Panc1 (cell line): ENCODE measurements around the gene ZNF708. TPM values are rescaled to one million over a fixed set of nuclear protein-coding genes. Genes with fewer than 3 reads are reported as not detected.
A peak's percentile ranks its signal among the peaks of the same experiment; 100 is the strongest.

Source experiments
- ATAC-seq: fragments of 200-7000 bp; cut with Tn5 transposase; 2 replicates; pipeline ENCODE4 v1.9.1; 2020; ENCODE audit warnings: mild to moderate bottlenecking, moderate library complexity
- BruUV-seq: library from RNA; stranded (reverse); fragments of 400-500 nt; replicated peaks from 2 replicates; lab custom pipeline; 2021; lab: Mats Ljungman, UMichigan
- CTCF ChIA-PET: fragments of 300-600 bp; sonication (Branson Sonifier 250); formaldehyde crosslinking; loops from one replicate; lab custom pipeline; 2022; ENCODE audit warnings: antibody characterized with exemption; lab: Charles Lee
- POLR2A ChIA-PET: fragments of 300-600 bp; sonication (Branson Sonifier 250); formaldehyde crosslinking; loops from one replicate; lab custom pipeline; 2022; ENCODE audit warnings: antibody characterized with exemption; lab: Charles Lee
- DNase-seq: peaks from one replicate; pipeline ENCODE4 v3.0.0-alpha.2; 2010; ENCODE audit warnings: low read depth, low spot score
- H3K27ac ChIP-seq: 2 replicates; pipeline ENCODE4 v1.5.1; 2011; ENCODE audit warnings: mild to moderate bottlenecking, low read length, inconsistent platforms
- H3K27me3 ChIP-seq: fragments of 200-500 bp; sonication (Bioruptor generic); 2 replicates; pipeline ENCODE4 v1.6.0; 2014; ENCODE audit warnings: low read length, inconsistent platforms; ENCODE audit not compliant: control insufficient read depth, insufficient read depth
- H3K36me3 ChIP-seq: fragments of 200-500 bp; sonication (Bioruptor generic); 2 replicates; pipeline ENCODE4 v1.5.1; 2014; ENCODE audit warnings: inconsistent platforms, mild to moderate bottlenecking, low read length, moderate library complexity; ENCODE audit not compliant: control insufficient read depth, insufficient read depth
- H3K4me1 ChIP-seq: 2 replicates; pipeline ENCODE4 v1.5.1; 2011; ENCODE audit warnings: inconsistent platforms, mild to moderate bottlenecking, low read length, moderate library complexity; ENCODE audit not compliant: control insufficient read depth, insufficient read depth
- H3K4me3 ChIP-seq, 2 experiments: 2 replicates each; pipeline ENCODE4 v1.5.1; 2011 to 2012; ENCODE audit warnings: low read depth in 2 of 2, low read length in 2 of 2, mild to moderate bottlenecking in 2 of 2, inconsistent platforms in 1 of 2, moderate library complexity in 1 of 2
- H3K9me3 ChIP-seq: fragments of 200-500 bp; sonication (Bioruptor generic); 2 replicates; pipeline ENCODE4 v1.5.1; 2014; ENCODE audit warnings: low read depth, mild to moderate bottlenecking, inconsistent platforms, low read length, moderate library complexity; ENCODE audit not compliant: control insufficient read depth, insufficient read depth
- POLR2AphosphoS5 ChIP-seq: IDR thresholded peaks from 2 replicates; pipeline ENCODE4 v1.6.1; 2012; ENCODE audit warnings: mild to moderate bottlenecking, low read depth, low read length, moderate library complexity
- SIN3A ChIP-seq: IDR thresholded peaks from 2 replicates; pipeline ENCODE4 v1.6.1; 2012; ENCODE audit warnings: low read depth, mild to moderate bottlenecking, low read length, moderate library complexity, borderline replicate concordance; ENCODE audit not compliant: insufficient read depth
- TCF7L2 ChIP-seq: IDR thresholded peaks from 2 replicates; pipeline ENCODE4 v1.6.1; 2011; ENCODE audit warnings: mild to moderate bottlenecking, low read depth, low read length, inconsistent platforms
- in situ Hi-C: cut with HindIII; loops from 2 replicates; pipeline ENCODE4 v1.10.0; 2016; ENCODE audit warnings: low sequenced_read_pairs, low pct_unique_long_range_greater_than_20kb
- intact Hi-C: fragments of 100-400 bp; cut with micrococcal nuclease; formaldehyde crosslinking; loops from one replicate; pipeline ENCODE4 v1.10.0; 2022; ENCODE audit not compliant: unreplicated experiment
- total RNA-seq: library from RNA; stranded (reverse); gene quantifications from one replicate; pipeline ENCODE4 v1.2.1, GENCODE V29; 2021; ENCODE audit not compliant: unreplicated experiment
- TF ChIP-seq, protein P1 (sequence below), 2 experiments: IDR thresholded peaks; 2 replicates each; pipeline ENCODE4 v1.6.1; 2011 to 2012; ENCODE audit warnings: low read depth in 2 of 2, control low read depth in 1 of 2, low read length in 1 of 2, mild to moderate bottlenecking in 1 of 2, moderate library complexity in 1 of 2; ENCODE audit not compliant: insufficient read depth in 1 of 2
- TF ChIP-seq, protein P2 (sequence below): fragments of 450-650 bp; IDR thresholded peaks from 2 replicates; pipeline ENCODE4 v1.5.1; 2017; ENCODE audit warnings: mild to moderate bottlenecking

The ZNF708 gene
- total RNA-seq, 1 experiment from 2014 or later: 8.3 TPM

DNA sequence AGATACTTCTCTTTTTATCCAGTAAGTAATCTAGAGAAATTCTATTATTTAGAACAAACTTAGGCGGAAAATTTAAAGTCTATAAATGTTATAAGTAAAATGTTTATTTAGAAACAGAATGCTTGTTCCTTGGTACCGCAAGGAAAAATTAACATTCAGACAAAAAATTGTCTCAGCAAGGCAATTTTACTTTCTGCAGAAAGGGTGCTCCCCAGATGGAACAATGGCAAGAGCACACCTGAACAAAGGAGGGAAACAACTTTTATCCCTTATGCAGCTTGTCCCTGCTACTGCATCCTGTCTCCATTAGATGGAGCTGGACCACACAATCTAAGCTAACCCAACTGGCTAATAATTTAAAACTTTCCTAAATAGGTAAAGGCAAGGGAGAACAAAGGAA, 6.5 kb upstream of the ZNF708 start:
- BruUV-seq: no TSS peak

DNA sequence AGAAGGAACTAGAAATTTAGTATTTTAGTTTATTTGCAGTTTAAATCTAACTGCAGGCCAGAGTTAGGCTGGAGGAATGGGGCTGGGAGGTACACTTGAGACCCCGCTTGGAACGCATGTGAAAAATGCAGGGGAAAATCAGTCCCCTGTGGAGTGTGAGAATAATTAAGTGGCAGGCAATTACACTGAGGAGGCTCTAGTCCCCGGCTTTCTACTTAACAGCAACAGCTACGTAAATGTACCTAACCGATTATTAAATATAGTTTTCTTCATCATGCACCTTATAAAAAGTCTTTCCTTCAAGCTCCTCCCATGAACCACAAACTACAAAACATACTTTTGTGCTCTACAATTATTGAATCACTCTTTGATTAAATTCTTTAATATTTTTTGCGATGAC, 804 bp downstream of the ZNF708 start:
- ATAC-seq (no peak), DNase-seq (no peak)
- TF ChIP-seq, protein P1, sequence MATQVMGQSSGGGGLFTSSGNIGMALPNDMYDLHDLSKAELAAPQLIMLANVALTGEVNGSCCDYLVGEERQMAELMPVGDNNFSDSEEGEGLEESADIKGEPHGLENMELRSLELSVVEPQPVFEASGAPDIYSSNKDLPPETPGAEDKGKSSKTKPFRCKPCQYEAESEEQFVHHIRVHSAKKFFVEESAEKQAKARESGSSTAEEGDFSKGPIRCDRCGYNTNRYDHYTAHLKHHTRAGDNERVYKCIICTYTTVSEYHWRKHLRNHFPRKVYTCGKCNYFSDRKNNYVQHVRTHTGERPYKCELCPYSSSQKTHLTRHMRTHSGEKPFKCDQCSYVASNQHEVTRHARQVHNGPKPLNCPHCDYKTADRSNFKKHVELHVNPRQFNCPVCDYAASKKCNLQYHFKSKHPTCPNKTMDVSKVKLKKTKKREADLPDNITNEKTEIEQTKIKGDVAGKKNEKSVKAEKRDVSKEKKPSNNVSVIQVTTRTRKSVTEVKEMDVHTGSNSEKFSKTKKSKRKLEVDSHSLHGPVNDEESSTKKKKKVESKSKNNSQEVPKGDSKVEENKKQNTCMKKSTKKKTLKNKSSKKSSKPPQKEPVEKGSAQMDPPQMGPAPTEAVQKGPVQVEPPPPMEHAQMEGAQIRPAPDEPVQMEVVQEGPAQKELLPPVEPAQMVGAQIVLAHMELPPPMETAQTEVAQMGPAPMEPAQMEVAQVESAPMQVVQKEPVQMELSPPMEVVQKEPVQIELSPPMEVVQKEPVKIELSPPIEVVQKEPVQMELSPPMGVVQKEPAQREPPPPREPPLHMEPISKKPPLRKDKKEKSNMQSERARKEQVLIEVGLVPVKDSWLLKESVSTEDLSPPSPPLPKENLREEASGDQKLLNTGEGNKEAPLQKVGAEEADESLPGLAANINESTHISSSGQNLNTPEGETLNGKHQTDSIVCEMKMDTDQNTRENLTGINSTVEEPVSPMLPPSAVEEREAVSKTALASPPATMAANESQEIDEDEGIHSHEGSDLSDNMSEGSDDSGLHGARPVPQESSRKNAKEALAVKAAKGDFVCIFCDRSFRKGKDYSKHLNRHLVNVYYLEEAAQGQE (IDR thresholded peaks at IDR 0.05; ENCODE audit: insufficient read depth in 1 of 2, low read depth in 2 of 2, low read length in 1 of 2): no peak
- TF ChIP-seq SIN3A (no peak), TCF7L2 (no peak), POLR2AphosphoS5 (no peak)
- TF ChIP-seq, protein P2, sequence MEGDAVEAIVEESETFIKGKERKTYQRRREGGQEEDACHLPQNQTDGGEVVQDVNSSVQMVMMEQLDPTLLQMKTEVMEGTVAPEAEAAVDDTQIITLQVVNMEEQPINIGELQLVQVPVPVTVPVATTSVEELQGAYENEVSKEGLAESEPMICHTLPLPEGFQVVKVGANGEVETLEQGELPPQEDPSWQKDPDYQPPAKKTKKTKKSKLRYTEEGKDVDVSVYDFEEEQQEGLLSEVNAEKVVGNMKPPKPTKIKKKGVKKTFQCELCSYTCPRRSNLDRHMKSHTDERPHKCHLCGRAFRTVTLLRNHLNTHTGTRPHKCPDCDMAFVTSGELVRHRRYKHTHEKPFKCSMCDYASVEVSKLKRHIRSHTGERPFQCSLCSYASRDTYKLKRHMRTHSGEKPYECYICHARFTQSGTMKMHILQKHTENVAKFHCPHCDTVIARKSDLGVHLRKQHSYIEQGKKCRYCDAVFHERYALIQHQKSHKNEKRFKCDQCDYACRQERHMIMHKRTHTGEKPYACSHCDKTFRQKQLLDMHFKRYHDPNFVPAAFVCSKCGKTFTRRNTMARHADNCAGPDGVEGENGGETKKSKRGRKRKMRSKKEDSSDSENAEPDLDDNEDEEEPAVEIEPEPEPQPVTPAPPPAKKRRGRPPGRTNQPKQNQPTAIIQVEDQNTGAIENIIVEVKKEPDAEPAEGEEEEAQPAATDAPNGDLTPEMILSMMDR: no peak
- Histone ChIP-seq H3K4me1 (peaks cover 5% of the 10 kb centered on the region; the same call in 1 of the 2 replicates), H3K9me3 (no peaks in the 10 kb centered on the region), H3K36me3 (no peaks in the 10 kb centered on the region; the same call in 1 of the 2 replicates), H3K27me3 (no peaks in the 10 kb centered on the region), H3K4me3 (peak overlapping the region; percentile 68 to 91), H3K27ac (peak overlapping the region; percentile 84)
- ChIA-PET CTCF (no interaction called here), POLR2A (interaction anchor here (1.0 kb wide), 1 partner anchor 30 kb away, joined by 3 read pairs; the partner anchor contains the start of gene ZNF738)
- intact Hi-C loops: no loop called here
- no TSS peak for BruUV-seq
- in situ Hi-C loops: no loop called here

More for the DNA sequence above, 6.5 kb upstream of the ZNF708 start:
- Histone ChIP-seq H3K9me3 (0 out of 2 replicates have a peak, but pooled peaks cover 3% of the 10 kb centered on the region), H3K36me3 (no peaks in the 10 kb centered on the region), H3K4me1 (no peaks in the 10 kb centered on the region), H3K27ac (no peak overlapping the region), H3K27me3 (no peaks in the 10 kb centered on the region), H3K4me3 (no peak overlapping the region)
- ChIA-PET CTCF (no interaction called here), POLR2A (no interaction called here)
- in situ Hi-C loops: no loop called here
- TF ChIP-seq SIN3A (no peak), TCF7L2 (no peak), POLR2AphosphoS5 (no peak)
- TF ChIP-seq, protein P1 (IDR thresholded peaks at IDR 0.05; ENCODE audit: insufficient read depth in 1 of 2, low read depth in 2 of 2, low read length in 1 of 2): no peak
- TF ChIP-seq, protein P2: no peak
- intact Hi-C loops: no loop called here
- DNase-seq: no peak
- ATAC-seq: no peak
